Middle frontal gyrus (tissue), 1 donor: ENCODE results near the gene MBD6.
"Not testable (repeated sequence)": the region's sequence is repeated elsewhere in the genome, so short reads cannot be mapped to it uniquely, and the experiment has no call there.

Source experiments
- DNase-seq: peaks from one replicate; pipeline ENCODE4 v3.0.0-alpha.2; 2015; ENCODE audit warnings: low spot score; ENCODE audit errors: extremely low spot score

Gene MBD6

DNA sequence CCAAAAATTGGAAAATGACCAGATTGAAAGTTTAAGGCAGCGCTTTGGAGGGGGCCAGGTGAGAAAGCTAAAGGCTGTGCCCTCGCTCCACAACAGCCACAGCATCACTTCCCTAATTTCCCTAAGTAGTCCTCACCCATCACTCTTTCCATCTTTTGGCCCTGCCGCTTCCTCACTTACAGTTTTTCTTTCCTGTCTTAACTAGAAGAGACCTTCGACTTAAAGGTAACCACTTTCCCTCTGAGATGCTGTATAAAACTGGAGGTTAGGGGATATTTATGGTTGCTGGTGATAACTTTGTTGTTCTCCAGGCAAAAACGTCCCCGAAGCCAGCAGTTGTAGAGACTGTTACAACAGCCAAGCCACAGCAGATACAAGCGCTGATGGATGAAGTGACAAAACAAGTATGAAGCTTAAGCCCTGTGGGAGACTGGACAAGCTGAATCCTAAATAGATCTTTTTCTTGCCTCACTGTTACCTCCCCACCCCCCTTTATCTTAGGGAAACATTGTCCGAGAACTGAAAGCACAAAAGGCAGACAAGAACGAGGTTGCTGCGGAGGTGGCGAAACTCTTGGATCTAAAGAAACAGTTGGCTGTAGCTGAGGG, 6.6 kb upstream of the MBD6 start:
- DNase-seq: no peak

DNA sequence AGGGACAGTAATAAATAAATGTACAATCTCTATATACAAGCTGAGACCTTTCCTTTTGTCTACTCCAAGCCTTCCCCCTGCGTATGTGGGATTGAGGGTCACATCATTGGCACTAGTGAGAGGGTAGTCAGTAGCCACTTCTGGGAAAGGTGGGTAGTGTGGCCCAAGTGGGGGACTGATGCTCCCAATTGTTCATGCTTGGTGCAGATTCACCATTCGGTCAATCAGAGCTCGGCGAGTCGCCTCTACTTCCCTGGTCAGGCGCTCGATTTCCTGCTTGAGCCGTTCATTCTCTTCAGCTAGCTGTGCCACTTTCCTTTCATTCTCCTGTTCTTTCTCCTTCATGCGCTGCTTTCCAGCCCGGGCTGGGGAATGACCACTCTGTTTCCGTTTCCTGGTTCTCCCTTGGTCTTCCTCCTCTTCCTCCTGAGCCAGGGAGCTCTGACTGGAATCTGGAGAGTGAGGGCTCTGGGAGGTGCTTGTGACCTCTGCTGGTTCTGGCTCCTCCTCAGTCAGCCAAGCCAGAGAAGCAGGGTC, 5.9 kb upstream of the MBD6 start:
- no peak for DNase-seq

DNA sequence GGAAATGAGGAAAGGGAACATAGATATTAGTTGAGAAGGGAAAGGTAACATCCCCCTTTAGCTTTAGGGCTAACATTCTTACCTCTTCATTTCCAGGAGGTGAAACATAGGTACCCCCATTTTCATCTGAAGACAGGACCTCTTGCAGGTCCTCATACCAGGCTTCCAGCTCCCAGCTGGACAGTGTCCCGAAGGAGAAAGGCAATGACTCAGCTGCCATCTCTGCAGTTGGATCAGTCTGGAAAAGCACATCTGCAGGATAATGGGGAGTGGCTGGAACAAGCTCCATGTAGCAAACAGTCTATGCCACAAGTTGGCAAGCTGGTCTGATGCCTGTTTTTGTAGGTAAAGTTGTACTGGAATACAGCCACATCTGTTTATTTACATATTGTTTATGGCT, 5.4 kb upstream of the MBD6 start:
- DNase-seq: no peak

DNA sequence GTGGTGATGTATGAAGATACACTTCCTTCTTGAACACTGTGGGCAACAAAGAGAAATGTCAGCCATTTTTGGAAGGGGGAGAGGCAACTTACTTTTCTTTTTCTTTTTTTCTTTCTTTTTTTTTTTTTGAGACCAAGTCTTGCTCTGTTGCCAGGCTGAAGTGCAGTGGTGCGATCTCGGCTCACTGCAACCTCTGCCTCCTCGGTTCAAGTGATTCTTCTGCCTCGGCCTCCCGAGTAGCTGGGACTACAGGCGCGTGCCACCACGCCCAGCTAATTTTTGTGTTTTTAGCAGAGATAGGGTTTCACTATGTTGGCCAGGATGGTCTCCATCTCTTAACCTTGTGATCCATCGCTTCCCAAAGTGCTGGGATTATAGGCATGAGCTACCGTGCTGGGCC, 4.9 kb upstream of the MBD6 start:
- DNase-seq: not testable (repeated sequence)

DNA sequence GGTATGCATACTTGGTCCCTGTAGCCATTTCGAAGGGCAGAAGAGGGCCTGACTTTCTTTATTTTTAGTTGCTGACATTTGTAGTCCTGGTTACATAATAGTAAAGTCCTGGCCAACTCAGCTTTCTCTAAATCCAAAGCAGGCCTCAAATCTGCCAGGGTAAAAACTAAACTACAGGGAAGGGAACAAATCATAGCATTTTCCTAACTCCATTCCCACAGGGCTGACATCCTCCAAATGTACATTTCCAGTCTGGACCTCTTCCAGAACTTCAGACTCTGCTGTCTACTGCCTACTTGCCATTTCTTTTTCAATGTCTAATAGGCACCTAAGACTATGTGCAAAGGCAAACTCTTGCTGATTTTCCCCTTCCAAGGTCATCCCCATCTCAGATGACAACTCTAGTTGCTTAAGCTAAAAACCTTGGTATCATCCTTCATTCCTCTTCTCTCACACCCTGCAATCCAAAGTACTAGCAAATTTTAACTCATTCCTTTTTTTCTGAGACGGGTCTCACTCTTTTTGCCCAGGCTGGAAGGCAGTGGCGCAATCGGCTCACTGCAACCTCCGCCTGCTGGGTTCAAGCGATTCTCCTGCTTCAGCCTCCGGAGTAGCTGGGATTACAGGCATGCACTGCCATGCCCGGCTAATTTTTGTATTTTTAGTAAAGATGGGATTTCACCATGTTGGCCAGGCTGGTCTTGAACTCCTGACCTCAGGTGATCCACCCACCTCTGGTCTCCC, 4.3 kb upstream of the MBD6 start:
- no peak for DNase-seq

DNA sequence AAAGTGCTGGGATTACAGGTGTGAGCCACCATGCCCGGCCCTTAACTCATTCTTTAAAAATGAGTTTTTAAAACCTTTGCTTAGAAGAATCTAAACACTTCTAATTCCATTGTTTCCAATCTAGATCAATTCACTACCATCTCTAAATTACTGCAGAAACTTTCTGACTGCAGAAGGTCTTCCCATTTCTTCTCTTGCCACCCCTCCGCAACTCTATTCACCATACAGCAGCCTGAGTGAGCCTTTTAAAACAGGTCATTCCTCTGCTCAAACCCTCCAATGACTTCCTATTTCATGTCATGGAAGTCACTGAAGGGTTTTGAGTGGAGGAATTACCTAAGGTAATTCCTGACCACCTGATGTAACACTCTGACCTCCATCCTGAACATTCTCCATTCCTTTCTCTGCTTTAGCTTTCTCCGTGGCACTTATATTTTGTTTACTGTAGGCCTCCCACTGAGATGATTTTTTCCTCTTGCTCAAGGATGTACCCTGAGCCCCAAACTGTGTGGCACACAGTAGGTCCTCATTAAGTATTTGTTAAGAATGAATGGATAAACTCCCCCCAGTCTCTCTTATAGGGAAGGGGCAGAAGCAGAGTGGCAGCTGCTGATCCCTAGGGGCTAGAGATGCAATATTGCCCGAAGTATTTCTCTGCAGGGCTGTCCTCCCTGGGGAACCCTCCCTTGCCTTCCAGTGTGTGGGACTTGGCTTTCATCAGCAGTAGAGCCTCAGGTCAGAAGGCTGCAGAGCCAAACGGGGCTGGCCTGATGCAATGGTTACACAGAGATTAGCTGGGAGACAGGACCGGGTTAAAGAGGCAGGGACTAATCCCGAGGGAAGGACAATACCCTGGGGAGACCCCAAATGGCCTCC, 3.5 kb upstream of the MBD6 start:
- no peak for DNase-seq

DNA sequence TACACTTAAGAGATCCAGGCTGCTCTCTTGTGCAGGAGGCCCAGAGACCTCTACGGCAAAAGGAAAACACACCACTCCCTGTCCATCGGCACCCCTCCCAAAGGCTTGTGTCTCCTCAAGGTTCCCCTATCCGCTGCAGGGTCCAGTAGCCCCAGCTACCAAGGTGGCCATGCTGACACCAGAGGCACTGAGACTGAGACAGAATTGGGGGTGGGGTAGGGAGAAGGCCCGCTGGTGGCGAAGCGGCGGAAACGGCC, 2.9 kb upstream of the MBD6 start:
- DNase-seq: no peak

DNA sequence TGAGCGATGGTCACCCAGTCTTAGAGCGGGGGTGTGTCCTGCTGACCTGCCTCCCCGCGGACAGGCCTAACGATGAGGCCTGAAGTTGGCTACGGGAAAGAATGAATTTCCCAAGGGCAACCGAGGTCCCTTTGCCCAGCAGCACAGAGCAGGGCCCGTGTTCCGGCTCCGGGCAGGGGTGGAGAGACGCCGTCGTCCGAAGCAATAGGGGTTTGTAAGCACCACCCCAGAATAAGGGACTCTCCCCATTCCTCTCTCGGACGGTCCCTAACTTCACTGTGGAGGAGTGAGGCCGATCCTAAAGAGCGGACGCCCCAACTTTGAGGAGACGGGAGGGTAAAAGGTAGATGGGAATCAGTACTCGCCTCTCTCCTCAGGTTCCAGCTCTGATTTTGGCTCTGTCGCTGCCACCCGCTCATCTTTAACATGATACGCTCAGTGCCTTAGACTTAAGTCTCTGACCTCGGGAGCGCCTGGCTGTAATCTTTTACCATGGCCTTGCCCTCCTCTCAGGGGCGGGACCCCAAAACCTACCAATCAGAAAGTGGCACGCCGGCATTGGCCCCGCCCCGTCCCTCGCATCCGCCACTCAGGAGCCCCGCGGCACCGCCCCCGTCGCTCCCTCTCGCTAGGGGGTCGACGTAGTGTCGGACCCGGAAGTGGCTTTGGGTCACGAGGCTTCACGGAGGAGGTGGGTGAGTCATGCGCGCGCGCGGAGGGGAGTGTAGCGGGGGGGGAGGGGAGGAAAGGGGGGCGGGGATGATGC, 2.4 kb upstream of the MBD6 start, which contains the start of gene DDIT3:
DDIT3 (minus strand) TSS at position 462 of the 766 bp plus-strand sequence. CDS start 3,108 bp downstream, outside the sequence.
- peak; percentile 97 for DNase-seq

DNA sequence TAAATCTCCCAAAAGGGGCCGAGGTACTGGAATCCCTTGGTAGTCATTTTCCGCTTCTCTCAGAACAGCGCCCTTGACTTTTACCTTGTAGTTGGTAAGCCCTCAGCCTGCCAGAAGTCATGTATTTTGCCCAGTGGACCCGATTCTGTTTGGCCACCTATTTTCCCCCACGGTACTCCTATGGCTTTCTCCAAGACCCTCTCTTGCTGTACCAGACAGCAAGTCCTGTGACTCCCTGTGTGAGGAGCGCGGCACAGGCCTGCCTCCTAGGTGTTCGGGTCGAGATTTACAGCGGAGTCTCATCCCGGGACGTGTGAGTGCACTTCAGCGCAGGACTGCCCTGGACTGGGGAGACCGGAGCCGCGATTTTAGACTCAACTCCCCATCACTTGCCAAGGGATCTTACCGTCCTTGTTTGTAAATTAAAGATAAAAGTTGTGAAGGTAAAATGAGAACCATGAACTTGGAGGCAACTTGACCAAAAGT, 1.1 kb upstream of the MBD6 start:
- no peak for DNase-seq

DNA sequence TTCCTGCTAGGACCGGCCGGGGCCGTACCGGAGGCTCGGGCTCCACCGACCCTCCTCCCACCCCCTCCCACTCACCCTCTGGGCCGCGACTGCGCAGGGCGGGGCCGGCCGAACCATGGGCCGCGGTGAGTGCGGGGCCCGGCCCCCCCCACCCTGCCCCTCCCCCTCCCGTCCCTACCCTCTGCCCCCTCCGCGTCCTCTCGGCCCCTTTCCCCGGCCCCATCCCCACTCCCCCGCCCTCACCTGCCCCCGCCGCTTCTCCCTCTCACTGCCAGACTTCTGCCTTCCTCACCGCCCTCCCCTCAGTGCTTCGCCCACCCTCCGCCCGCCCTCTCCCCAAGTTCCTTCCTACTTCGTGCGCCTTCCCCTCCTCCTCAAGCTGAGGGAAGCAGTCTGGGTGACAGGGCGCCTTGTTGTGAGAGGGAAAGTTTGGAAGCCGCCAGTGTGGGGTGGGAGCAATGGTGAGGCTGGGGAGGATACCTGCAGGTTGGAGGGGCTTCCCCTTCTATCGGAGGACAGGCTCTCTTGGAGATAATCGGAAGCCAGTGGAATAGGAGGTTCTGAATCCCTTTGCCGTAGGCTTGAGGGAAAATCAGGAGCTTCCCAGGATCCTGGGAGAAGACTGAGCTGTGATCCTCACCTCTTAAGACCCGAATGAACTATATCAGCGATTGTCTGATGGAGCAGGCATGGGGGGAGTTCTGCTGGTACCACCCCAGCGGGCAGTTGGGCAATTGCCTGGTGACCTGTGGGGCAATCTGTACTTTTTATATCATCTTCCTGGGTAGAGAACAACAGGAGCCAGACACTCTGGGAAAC, 472 bp downstream of the MBD6 start:
- DNase-seq: no peak

DNA sequence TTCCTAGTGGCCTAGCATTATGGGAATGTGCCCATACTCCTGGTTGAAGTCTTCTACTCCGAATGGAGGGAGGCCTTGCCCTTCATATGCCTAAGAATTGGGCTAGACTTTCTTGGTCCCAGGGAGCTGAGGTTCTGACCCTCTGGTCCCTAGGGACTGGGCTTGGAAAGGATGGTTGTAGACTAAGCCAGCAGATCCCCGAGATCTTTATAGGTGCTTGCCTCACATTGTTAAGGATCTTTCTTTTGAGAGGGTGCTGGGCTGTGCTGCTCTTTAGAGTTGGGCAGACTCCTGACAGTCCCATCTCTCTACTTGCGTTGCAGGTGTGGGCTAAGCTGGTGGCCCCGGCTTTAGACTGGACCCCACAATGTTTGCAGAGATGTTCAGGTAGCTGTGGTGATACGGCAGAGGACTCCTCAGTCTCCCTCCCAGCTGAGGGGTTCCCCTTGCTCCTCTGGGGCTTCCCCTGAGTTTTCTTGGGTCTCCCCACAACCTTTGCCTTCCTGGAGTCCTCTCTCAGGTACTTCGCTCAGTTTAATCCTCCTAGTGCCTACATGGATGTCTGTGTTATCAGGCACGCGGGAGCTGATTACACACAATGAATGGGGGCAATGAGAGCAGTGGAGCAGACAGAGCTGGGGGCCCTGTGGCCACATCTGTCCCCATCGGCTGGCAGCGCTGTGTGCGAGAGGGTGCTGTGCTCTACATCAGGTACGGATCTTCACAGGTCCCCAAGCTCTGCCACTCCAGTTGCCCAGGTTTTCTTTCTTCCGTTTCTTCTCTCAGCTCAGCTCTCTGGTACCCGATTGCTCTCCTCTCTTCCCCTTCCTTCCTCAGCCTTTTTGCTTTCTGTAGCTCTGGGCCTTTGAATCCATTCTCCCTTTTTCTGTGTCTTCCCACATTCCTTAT, 1.3 kb downstream of the MBD6 start:
- DNase-seq: no peak

DNA sequence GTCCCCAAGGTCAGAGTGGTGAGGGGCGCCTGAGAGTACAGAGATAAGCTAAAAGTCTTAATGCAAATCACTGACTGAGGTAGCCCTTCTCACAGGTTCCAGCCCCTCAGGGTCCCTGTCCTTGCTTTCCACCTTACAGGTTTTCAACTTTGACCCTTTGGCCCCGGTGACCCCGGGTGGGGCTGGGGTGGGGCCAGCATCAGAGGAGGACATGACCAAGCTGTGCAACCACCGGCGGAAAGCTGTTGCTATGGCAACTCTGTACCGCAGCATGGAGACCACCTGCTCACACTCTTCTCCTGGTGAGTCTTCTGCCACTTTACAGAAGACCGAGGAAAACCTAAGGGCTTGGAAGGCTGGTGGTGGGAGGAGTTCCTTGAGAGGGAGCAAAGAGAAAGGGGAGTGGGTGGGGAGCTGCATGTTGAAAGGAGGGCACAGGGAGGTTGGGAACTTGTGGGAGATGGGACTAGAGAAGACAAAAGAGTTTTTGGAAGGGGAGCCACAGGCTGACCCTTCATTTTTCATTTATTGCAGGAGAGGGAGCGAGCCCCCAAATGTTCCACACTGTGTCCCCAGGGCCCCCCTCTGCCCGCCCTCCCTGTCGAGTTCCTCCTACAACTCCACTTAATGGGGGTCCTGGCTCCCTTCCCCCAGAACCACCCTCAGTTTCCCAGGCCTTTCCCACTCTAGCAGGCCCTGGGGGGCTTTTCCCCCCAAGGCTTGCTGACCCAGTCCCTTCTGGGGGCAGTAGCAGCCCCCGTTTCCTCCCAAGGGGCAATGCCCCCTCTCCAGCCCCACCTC, 2.4 kb downstream of the MBD6 start:
- DNase-seq: no peak

DNA sequence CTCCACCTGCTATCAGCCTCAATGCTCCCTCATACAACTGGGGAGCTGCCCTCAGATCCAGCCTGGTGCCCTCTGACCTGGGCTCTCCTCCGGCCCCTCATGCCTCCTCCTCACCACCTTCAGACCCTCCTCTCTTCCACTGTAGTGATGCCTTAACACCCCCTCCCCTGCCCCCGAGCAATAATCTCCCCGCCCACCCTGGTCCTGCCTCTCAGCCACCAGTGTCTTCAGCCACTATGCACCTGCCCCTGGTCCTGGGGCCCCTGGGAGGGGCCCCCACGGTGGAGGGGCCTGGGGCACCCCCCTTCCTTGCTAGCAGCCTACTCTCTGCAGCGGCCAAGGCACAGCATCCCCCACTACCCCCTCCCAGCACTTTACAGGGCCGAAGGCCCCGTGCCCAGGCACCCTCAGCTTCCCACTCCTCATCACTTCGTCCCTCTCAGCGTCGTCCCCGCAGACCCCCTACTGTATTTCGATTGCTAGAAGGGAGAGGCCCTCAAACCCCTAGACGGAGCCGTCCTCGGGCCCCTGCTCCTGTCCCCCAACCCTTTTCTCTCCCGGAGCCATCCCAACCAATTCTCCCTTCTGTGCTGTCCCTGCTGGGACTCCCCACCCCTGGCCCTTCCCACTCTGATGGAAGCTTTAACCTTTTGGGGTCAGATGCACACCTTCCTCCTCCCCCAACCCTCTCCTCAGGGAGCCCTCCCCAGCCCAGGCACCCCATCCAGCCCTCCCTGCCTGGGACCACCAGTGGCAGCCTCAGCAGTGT, 3.2 kb downstream of the MBD6 start:
- DNase-seq: no peak

DNA sequence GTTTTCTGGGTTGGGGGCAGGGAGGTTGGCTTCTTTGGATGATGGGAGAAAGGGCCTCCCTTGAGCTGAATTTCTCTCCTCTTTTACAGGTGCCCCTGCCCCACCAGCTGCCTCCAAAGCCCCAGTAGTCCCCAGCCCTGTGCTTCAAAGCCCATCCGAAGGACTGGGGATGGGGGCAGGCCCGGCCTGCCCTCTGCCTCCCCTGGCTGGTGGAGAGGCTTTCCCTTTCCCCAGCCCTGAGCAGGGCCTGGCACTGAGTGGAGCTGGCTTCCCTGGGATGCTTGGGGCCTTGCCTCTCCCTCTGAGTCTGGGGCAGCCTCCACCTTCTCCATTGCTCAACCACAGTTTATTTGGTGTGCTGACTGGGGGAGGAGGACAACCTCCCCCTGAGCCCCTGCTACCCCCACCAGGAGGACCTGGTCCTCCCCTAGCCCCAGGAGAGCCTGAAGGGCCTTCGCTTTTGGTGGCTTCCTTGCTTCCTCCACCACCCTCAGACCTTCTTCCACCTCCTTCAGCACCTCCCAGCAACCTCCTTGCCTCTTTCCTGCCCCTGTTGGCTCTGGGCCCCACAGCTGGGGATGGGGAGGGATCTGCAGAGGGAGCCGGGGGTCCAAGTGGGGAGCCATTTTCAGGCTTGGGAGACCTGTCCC, 4.0 kb downstream of the MBD6 start:
- DNase-seq: no peak

DNA sequence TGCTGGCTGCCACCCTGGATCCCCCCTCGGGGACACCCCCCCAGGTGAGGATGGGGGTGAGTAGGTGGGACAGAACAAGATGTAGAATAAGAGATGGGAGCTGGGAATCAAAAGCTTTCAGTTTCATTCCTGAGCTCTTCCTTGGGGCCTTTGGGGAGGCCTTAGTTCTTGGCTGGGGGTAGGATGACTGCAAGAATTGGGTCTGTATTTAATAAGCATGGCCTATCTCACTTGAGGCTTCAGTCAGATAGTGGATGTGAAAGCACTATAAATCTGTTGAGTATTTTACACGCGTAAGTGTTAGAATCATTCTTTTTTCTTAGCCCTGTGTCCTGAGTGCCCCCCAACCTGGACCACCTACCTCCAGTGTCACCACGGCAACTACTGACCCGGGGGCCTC, 4.6 kb downstream of the MBD6 start:
- no peak for DNase-seq

DNA sequence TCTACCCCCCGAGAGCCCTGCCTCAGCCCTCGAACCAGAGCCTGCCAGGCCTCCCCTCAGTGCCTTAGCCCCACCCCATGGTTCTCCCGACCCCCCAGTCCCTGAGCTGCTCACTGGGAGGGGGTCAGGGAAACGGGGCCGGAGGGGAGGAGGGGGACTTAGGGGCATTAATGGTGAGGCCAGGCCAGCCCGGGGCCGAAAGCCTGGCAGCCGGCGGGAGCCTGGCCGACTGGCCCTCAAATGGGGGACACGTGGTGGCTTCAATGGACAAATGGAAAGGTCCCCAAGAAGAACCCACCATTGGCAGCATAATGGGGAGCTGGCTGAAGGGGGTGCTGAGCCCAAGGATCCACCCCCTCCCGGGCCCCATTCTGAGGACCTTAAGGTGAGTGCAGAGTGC, 5.6 kb downstream of the MBD6 start:
- no peak for DNase-seq

DNA sequence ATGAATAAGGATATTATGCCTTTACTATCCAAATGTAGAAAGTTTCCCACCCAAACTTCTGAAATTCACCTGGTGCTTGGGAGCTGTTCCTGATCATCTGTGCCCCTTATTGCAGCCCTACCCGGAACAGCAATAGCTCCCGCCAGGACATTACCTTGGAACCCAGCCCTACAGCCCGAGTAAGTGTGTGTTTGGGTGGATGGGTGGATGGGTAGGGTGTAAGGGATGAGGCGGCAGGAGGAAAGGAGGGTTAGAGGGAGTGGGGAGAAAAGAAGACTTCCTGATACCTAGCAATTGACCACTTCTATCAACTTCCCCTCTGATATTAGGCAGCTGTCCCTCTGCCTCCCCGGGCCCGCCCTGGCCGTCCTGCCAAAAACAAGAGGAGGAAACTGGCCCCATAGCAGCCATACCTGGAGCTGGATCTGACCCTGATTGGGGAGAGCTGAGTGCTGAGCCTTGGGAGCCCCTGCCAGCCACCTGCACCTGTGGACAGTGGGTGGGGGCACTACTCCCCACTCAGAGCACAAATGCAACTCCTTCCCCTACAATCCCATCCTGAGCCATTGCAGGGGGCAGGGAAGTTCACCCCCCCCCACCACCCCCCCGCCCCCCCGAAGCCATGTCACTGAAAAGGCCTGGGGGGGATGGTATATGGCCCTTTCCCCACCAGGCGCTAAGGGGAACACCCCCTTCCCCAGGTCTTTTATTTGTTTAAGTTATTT, 6.4 kb downstream of the MBD6 start:
- DNase-seq: no peak
